Measurements from ENCODE around the gene GREB1L.

Gene GREB1L

DNA sequence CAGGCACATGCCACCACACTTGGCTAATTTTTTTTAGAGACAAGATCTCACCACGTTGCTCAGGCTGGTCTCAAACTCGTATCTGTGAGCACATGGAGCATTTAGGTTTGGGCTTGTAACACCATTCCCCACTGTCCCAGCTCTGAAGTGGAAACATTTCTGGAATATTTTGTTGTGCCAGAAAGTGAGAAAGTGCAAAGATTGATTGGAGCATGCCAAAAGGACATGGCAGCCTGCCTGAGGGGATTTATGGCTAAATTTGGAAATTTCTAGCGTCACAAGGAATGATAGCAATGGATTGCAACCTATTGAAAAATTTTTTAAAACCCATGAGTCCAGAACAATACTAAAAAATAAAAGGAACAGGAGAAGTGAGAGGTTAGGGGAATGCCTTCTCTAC, 221.7 kb downstream of the GREB1L start:
- TF ChIP-seq GABPA (IDR thresholded peaks at IDR 0.05; ENCODE audit: low read depth) (no peak), SPI1 (IDR thresholded peaks at IDR 0.05; ENCODE audit: borderline replicate concordance, low read depth) (no peak), POLR2AphosphoS5 (IDR thresholded peaks at IDR 0.05; ENCODE audit: low read depth) (no peak)
- TF ChIP-seq, protein P1, sequence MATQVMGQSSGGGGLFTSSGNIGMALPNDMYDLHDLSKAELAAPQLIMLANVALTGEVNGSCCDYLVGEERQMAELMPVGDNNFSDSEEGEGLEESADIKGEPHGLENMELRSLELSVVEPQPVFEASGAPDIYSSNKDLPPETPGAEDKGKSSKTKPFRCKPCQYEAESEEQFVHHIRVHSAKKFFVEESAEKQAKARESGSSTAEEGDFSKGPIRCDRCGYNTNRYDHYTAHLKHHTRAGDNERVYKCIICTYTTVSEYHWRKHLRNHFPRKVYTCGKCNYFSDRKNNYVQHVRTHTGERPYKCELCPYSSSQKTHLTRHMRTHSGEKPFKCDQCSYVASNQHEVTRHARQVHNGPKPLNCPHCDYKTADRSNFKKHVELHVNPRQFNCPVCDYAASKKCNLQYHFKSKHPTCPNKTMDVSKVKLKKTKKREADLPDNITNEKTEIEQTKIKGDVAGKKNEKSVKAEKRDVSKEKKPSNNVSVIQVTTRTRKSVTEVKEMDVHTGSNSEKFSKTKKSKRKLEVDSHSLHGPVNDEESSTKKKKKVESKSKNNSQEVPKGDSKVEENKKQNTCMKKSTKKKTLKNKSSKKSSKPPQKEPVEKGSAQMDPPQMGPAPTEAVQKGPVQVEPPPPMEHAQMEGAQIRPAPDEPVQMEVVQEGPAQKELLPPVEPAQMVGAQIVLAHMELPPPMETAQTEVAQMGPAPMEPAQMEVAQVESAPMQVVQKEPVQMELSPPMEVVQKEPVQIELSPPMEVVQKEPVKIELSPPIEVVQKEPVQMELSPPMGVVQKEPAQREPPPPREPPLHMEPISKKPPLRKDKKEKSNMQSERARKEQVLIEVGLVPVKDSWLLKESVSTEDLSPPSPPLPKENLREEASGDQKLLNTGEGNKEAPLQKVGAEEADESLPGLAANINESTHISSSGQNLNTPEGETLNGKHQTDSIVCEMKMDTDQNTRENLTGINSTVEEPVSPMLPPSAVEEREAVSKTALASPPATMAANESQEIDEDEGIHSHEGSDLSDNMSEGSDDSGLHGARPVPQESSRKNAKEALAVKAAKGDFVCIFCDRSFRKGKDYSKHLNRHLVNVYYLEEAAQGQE (IDR thresholded peaks at IDR 0.05; ENCODE audit: insufficient replicate concordance, low read depth), result no peak
- TF ChIP-seq, protein P2, sequence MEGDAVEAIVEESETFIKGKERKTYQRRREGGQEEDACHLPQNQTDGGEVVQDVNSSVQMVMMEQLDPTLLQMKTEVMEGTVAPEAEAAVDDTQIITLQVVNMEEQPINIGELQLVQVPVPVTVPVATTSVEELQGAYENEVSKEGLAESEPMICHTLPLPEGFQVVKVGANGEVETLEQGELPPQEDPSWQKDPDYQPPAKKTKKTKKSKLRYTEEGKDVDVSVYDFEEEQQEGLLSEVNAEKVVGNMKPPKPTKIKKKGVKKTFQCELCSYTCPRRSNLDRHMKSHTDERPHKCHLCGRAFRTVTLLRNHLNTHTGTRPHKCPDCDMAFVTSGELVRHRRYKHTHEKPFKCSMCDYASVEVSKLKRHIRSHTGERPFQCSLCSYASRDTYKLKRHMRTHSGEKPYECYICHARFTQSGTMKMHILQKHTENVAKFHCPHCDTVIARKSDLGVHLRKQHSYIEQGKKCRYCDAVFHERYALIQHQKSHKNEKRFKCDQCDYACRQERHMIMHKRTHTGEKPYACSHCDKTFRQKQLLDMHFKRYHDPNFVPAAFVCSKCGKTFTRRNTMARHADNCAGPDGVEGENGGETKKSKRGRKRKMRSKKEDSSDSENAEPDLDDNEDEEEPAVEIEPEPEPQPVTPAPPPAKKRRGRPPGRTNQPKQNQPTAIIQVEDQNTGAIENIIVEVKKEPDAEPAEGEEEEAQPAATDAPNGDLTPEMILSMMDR (IDR thresholded peaks at IDR 0.05; ENCODE audit: insufficient read depth, low read length), result no peak
- no peak overlapping the region for H3K27ac ChIP-seq (replicated peaks)
- no peak for DNase-seq (ENCODE audit: low read depth in 1 of 2, low spot score in 1 of 2)
- no peak overlapping the region for H3K4me3 ChIP-seq (replicated peaks; ENCODE audit: insufficient read depth, low read length)
- peaks cover under 1% of the 10 kb centered on the region for H3K27me3 ChIP-seq (ENCODE audit: insufficient read depth, poor library complexity, severe bottlenecking)

DNA sequence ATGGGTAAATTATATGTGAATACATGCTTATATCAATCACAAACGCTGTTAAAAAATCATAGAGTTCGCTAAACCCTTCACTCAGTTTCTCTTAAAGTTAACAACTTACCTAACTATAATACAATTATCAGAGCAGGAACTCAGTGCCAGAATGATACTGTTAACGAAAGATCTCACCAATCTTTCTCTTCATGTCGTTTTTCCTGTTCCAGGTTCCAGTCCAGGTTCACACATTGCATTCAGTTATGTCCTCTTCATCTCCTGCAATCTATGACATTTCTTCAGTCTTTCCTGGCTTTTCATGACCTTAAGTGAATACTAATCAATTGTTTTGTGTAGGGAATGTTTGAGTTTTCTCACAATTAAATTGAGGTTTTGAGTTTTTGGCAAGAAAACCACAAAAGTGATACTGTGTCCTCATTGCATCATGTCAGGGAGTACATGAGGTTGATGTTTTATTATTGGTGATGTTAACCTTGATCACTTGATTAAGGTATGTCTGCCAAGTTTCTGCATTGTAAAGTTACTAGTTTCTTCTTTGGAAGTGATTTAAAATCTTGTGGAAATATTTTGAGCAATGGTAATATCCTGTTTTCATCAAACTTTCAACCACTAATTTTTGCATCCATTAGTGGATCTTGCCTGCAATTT, 226.6 kb downstream of the GREB1L start:
- no peak for DNase-seq (ENCODE audit: low read depth in 1 of 2, low spot score in 1 of 2)
- no peak for TF ChIP-seq SPI1 (IDR thresholded peaks at IDR 0.05; ENCODE audit: borderline replicate concordance, low read depth)
- TF ChIP-seq, protein P1 (IDR thresholded peaks at IDR 0.05; ENCODE audit: insufficient replicate concordance, low read depth), result no peak
- no peak for TF ChIP-seq POLR2AphosphoS5 (IDR thresholded peaks at IDR 0.05; ENCODE audit: low read depth)
- TF ChIP-seq GABPA (IDR thresholded peaks at IDR 0.05; ENCODE audit: low read depth), result no peak
- TF ChIP-seq, protein P2 (IDR thresholded peaks at IDR 0.05; ENCODE audit: insufficient read depth, low read length), result no peak

DNA sequence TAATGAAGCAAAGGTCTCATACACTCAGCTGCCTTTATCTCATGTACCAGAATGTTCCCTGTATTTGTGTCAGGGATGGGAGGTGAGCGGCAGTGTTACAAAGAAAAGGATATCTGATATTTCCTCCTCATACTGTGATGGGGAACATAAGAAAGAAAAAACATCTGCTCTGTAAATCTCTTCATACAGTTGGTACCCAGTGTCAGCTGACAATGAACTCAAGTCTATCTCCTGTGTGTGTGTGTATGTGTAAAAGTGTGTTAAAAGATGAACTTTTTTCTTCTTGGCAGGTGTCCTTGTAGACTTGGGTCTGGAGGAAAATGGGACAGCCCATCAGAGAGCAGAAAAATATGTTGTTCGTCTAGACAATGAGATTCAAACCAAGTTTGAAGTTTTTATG, 230.7 kb downstream of the GREB1L start:
- Histone ChIP-seq H3K27ac (replicated peaks) (no peak overlapping the region), H3K27me3 (ENCODE audit: insufficient read depth, poor library complexity, severe bottlenecking) (no peaks in the 10 kb centered on the region), H3K4me3 (replicated peaks; ENCODE audit: insufficient read depth, low read length) (no peak overlapping the region)
- DNase-seq (ENCODE audit: low read depth in 1 of 2, low spot score in 1 of 2), result no peak
- TF ChIP-seq GABPA (IDR thresholded peaks at IDR 0.05; ENCODE audit: low read depth) (no peak), SPI1 (IDR thresholded peaks at IDR 0.05; ENCODE audit: borderline replicate concordance, low read depth) (no peak), POLR2AphosphoS5 (IDR thresholded peaks at IDR 0.05; ENCODE audit: low read depth) (no peak)
- TF ChIP-seq, protein P1 (IDR thresholded peaks at IDR 0.05; ENCODE audit: insufficient replicate concordance, low read depth), result no peak
- TF ChIP-seq, protein P2 (IDR thresholded peaks at IDR 0.05; ENCODE audit: insufficient read depth, low read length), result no peak

More for the DNA sequence above, 226.6 kb downstream of the GREB1L start:
- Histone ChIP-seq H3K27me3 (ENCODE audit: insufficient read depth, poor library complexity, severe bottlenecking) (no peaks in the 10 kb centered on the region), H3K27ac (replicated peaks) (no peak overlapping the region), H3K4me3 (replicated peaks; ENCODE audit: insufficient read depth, low read length) (no peak overlapping the region)

Data from HL-60 (cell line).